HEK293T (cell line): ENCODE results near the gene FETUB.

Experiments
- BHLHE40 ChIP-seq: fragments of 450-650 bp; IDR thresholded peaks from 2 replicates; pipeline ENCODE4 v1.6.1; 2016; ENCODE audit warnings: mild to moderate bottlenecking, moderate library complexity, borderline replicate concordance
- ELF4 ChIP-seq: fragments of 450-650 bp; IDR thresholded peaks from 2 replicates; pipeline ENCODE4 v1.6.1; 2017; ENCODE audit warnings: antibody characterized with exemption
- FOXA1 ChIP-seq: fragments of 450-650 bp; IDR thresholded peaks from 2 replicates; pipeline ENCODE4 v1.6.1; 2016; ENCODE audit warnings: mild to moderate bottlenecking
- FOXK2 ChIP-seq: fragments of 450-650 bp; IDR thresholded peaks from 2 replicates; pipeline ENCODE4 v1.6.1; 2016; ENCODE audit warnings: mild to moderate bottlenecking
- FOXM1 ChIP-seq: fragments of 450-650 bp; IDR thresholded peaks from 2 replicates; pipeline ENCODE4 v1.6.1; 2017; ENCODE audit warnings: mild to moderate bottlenecking, borderline replicate concordance
- SP1 ChIP-seq: fragments of 450-650 bp; IDR thresholded peaks from 2 replicates; pipeline ENCODE4 v1.6.1; 2017
- SUZ12 ChIP-seq: fragments of 450-650 bp; IDR thresholded peaks from 2 replicates; pipeline ENCODE4 v1.6.1; 2016; ENCODE audit warnings: mild to moderate bottlenecking
- TARDBP ChIP-seq: fragments of 450-650 bp; IDR thresholded peaks from 2 replicates; pipeline ENCODE4 v1.6.1; 2016
- TF ChIP-seq, protein P1 (sequence below): fragments of 450-650 bp; IDR thresholded peaks from 2 replicates; pipeline ENCODE4 v1.6.1; 2016

DNA sequence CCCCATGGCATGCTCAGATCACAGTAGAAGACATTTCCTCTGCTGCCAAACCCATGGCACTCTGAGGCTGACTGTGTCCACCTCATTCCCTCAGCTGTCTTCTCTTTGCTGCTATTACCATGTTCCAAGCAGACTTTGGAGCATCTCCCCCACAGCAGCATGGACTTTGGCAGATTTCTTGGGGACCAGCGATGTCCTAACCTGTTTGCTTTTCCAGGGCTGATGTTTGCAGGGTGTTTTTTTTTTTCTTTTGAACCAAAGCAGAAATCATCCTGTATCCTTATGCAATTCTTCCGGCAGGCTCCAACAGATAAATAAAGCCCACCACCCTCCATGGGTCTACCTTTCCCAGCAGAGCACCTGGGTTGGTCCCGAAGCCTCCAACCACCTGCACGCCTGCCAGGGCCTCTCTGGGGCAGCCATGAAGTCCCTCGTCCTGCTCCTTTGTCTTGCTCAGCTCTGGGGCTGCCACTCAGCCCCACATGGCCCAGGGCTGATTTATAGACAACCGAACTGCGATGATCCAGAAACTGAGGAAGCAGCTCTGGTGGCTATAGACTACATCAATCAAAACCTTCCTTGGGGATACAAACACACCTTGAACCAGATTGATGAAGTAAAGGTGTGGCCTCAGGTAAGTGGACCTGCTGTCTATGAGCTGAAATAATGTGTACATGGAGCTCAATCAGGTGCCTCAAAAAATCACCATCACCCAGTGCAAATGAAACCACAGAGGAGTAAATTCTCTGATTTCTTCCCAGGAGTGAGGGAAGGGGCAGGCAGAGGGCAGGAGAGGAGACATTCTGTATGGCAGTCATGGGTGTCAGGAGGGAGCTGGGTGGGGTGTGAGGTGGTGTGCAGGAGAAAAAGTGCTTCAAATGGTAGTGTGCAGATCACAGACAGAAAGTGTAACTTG lies 27.2 kb upstream of the FETUB start, which contains the start of gene AHSG:
- TF ChIP-seq SP1 (no peak), SUZ12 (no peak), BHLHE40 (no peak), FOXA1 (no peak), TARDBP (no peak), ELF4 (no peak), FOXK2 (no peak), FOXM1 (no peak)
- TF ChIP-seq, protein P1, sequence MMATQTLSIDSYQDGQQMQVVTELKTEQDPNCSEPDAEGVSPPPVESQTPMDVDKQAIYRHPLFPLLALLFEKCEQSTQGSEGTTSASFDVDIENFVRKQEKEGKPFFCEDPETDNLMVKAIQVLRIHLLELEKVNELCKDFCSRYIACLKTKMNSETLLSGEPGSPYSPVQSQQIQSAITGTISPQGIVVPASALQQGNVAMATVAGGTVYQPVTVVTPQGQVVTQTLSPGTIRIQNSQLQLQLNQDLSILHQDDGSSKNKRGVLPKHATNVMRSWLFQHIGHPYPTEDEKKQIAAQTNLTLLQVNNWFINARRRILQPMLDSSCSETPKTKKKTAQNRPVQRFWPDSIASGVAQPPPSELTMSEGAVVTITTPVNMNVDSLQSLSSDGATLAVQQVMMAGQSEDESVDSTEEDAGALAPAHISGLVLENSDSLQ, result no peak
